GM12865 (cell line): ENCODE results near the gene MYT1.
"Not testable (repeated sequence)": the region's sequence is repeated elsewhere in the genome, so short reads cannot be mapped to it uniquely, and the experiment has no call there.

Experiments
- DNase-seq: peaks from one replicate; pipeline ENCODE4 v3.0.0; 2010; ENCODE audit warnings: low read depth
- H3K4me3 ChIP-seq: 2 replicates; pipeline ENCODE4 v1.5.1; 2011; ENCODE audit warnings: mild to moderate bottlenecking, low read depth, low read length, control low read depth
- TF ChIP-seq, protein P1 (sequence below): IDR thresholded peaks from 2 replicates; pipeline ENCODE4 v1.5.1; 2011; ENCODE audit warnings: low read length, control low read depth, low read depth, inconsistent platforms; ENCODE audit not compliant: insufficient read depth; ENCODE audit errors: missing control alignments

Gene MYT1

DNA sequence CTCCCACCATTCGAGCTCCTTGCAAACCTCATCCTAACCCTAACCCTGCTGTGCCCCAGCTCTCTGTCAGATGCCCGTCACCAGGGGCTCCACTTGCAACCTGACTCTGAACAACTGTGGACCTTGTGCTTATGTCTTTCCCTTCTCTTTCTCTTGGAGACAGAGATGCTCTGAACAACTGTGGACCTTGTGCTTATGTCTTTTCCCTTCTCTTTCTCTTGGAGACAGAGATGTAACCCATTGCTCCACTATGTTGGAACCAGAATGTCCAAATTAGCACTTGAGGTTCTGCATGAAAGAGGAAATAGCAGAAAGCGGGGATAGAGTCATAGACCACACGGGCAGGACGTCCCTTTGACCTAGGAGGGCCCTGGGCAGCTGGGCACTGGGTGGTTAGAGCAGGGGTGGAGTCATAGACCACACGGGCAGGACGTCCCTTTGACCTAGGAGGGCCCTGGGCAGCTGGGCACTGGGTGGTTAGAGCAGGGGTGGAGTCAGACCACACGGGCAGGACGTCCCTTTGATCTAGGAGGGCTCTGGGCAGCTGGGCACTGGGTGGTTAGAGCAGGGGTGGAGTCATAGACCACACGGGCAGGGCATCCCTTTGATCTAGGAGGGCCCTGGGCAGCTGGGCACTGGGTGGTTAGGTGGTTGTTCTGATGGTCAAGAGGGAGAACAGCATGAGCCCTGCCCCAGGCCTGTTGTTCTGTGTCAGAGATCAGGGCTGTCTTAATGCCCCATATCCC lies 113.5 kb downstream of the MYT1 start:
- TF ChIP-seq, protein P1, sequence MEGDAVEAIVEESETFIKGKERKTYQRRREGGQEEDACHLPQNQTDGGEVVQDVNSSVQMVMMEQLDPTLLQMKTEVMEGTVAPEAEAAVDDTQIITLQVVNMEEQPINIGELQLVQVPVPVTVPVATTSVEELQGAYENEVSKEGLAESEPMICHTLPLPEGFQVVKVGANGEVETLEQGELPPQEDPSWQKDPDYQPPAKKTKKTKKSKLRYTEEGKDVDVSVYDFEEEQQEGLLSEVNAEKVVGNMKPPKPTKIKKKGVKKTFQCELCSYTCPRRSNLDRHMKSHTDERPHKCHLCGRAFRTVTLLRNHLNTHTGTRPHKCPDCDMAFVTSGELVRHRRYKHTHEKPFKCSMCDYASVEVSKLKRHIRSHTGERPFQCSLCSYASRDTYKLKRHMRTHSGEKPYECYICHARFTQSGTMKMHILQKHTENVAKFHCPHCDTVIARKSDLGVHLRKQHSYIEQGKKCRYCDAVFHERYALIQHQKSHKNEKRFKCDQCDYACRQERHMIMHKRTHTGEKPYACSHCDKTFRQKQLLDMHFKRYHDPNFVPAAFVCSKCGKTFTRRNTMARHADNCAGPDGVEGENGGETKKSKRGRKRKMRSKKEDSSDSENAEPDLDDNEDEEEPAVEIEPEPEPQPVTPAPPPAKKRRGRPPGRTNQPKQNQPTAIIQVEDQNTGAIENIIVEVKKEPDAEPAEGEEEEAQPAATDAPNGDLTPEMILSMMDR, result no peak

DNA sequence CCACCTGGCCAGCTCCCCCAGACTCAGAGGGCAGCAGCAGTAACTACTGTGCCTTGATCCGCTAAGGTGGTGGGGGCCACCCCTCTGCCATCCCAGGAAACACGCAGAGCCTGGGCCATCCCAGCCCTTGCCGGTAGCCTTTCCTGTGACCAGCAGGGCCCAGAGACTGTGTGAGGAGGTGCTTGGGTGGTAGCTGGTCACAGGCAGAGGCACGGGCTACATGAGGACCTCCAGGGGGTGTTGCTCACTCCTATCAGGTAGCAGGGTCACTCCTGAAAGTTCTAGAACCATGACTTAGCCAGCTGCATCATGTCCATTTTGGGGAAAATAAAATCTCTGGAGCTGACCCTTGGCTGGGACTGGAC lies 114.0 kb downstream of the MYT1 start:
- no peak overlapping the region for H3K4me3 ChIP-seq
- no peak for DNase-seq
- TF ChIP-seq, protein P1, result no peak

More for the DNA sequence above, 113.5 kb downstream of the MYT1 start:
- no peak for DNase-seq
- no peak overlapping the region for H3K4me3 ChIP-seq

DNA sequence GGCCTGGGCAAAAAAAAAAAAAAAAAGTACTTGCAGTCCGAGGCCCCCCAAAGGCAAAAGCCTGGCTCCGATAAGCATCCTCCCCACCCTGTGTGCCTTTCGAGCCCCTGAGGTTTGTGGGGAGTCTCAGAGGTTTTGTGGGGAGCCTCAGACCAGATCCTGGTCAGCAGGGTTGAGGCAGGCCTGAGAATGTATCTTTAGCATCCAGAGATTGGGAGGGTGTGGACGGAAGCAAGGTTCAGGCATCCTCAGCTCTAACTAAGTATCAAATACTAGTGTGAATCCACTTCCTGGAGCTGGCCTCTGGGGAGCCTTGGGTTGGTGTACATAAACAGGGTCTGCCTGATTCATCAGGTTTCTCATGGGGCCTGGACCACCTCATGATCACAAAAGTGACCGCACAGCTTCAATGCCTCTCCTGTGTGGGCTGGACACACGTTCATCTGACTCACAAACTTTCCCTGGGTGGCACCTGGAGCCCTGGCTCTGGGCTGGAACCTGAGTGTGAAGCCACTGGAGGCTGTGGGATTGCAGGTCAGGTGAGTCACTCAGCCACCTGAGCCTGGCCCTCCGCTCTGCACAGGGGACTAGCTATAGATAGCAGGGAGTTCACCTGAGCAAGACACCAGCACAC lies 115.7 kb downstream of the MYT1 start:
- TF ChIP-seq, protein P1, result no peak
- no peak overlapping the region for H3K4me3 ChIP-seq
- no peak for DNase-seq

DNA sequence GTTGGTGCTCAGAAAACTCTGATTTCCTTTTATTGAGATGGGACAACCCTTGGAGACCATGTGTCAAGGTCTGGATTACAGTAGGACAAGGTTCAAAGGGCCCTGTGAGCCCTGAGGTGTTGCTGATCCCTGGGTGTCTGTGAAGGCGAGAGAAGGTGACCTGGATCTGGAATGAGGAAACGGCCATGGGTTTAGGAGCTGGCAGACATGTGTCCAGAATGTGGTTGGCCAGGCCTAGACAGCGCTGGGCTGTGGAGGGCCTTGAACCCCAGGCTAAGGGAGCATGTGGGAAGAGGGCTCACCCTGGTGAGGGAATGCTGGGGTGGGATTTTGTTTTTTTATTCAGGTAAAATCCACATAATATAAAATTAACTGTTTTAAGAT lies 116.2 kb downstream of the MYT1 start:
- no peak overlapping the region for H3K4me3 ChIP-seq
- TF ChIP-seq, protein P1, result no peak
- DNase-seq, result no peak

DNA sequence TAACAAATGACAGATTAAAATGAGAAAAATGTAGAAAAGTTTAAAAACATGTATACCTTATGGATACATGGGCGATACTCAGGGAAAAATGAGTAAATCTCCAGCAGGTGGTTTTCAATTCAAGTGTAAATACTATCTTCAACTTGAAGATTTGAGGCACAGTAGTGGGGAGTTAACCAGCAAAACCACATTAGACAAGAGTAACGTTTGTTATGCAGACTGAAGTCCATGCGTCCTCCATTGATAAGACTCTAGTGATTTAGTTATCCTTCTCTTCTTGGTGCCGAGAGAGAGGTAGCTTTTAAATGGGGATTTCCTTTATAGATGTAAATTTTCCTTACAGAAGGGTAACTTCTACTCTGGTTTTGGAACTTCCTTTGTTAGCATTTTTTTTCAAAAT lies 119.4 kb downstream of the MYT1 start:
- TF ChIP-seq, protein P1, result no peak
- no peak for DNase-seq
- no peak overlapping the region for H3K4me3 ChIP-seq

GRCh38 chr20:64285579-64286446 lies 121.6 kb downstream of the MYT1 start:
- DNase-seq, result peak; percentile 98
- H3K4me3 ChIP-seq, result not testable (repeated sequence)
- TF ChIP-seq, protein P1, result peak; percentile 98

DNA sequence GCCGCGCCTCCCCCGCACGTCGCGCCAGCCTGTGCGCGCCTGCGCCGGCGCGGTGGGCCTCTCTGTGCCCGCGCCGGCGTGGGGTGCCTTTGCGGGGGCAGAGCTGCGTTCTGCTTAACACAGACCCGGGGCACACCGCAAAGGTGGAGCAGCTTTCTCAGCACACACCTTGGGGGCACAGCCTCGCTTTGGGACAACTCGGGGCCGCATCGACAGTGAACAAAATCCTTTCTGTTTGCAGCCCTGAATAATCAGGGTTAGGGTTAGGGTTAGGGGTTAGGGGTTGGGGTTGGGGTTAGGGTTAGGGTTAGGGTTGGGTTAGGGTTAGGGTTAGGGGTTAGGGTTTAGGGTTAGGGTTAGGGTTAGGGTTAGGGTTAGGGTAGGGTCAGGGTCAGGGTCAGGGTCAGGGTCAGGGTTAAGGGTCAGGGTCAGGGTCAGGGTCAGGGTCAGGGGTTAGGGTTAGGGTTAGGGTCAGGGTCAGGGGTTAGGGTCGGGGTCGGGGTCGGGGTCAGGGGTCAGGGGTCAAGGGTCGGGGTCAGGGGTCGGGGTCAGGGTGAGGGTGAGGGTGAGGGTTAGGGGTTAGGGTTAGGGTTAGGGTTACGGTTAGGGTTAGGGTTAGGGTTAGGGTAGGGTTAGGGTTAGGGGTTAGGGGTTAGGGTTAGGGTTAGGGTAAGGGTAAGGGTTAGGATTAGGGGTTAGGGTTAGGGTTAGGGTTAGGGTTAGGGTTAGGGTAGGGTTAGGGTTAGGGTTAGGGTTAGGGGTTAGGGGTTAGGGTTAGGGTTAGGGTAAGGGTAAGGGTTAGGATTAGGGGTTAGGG lies 122.4 kb downstream of the MYT1 start:
- peak; percentile 12 for DNase-seq

DNA sequence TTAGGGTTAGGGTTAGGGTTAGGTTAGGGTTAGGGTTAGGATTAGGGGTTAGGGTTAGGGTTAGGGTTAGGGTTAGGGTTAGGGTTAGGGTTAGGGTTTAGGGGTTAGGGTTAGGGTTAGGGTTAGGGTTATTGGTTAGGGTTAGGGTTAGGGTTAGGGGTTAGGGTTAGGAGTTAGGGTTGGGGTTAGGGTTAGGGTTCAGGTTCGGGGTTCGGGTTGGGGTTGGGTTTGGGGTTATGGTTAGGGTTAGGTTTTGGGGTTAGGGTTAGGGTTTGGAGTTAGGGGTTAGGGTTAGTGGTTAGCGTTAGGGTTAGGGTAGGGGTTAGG lies 123.0 kb downstream of the MYT1 start:
- not testable (repeated sequence) for DNase-seq, H3K4me3 ChIP-seq

More for the DNA sequence above, 122.4 kb downstream of the MYT1 start:
- H3K4me3 ChIP-seq, result not testable (repeated sequence)
